HK-2 (cell line): Measurements from ENCODE around the gene RIOK1.
"Not testable (repeated sequence)": the region's sequence is repeated elsewhere in the genome, so short reads cannot be mapped to it uniquely, and the experiment has no call there.

Experiments
- DNase-seq: peaks from one replicate; pipeline ENCODE4 v3.0.0-alpha.2; 2018; ENCODE audit not compliant: unreplicated experiment

The RIOK1 gene

GRCh38 chr6:7389451-7390225 lies at the start of gene RIOK1, which contains the start of gene CAGE1:
TSS of gene RIOK1 (plus strand) at chr6:7389808. CDS start at chr6:7390003, 195 bp downstream.
TSS of gene CAGE1 (minus strand) at chr6:7389742. CDS start at chr6:7387173, 2,569 bp downstream.
- DNase-seq, result peak; percentile 96

GRCh38 chr6:7341271-7341670 lies 48.3 kb upstream of the RIOK1 start:
- DNase-seq, result no peak

- no peak for DNase-seq
Observed at GRCh38 chr6:7341989-7342742, 47.4 kb upstream of the RIOK1 start.

- DNase-seq, result no peak
Observed at GRCh38 chr6:7343546-7344475, 45.8 kb upstream of the RIOK1 start.

GRCh38 chr6:7344773-7345450 lies 44.7 kb upstream of the RIOK1 start:
- DNase-seq, result not testable (repeated sequence)

GRCh38 chr6:7347551-7347997 lies 42.0 kb upstream of the RIOK1 start:
- DNase-seq, result peak; percentile 19

GRCh38 chr6:7350591-7350990 lies 39.0 kb upstream of the RIOK1 start:
- DNase-seq, result not testable (repeated sequence)

- not testable (repeated sequence) for DNase-seq
Observed at GRCh38 chr6:7351916-7352315, 37.7 kb upstream of the RIOK1 start.

GRCh38 chr6:7367408-7367807 lies 22.2 kb upstream of the RIOK1 start:
- DNase-seq, result no peak

GRCh38 chr6:7373739-7374138 lies 15.9 kb upstream of the RIOK1 start:
- no peak for DNase-seq

- no peak for DNase-seq
Observed at GRCh38 chr6:7377961-7378360, 11.6 kb upstream of the RIOK1 start.

GRCh38 chr6:7378740-7379139 lies 10.9 kb upstream of the RIOK1 start:
- no peak for DNase-seq

GRCh38 chr6:7381092-7381491 lies 8.5 kb upstream of the RIOK1 start:
- no peak for DNase-seq

- DNase-seq, result no peak
Observed at GRCh38 chr6:7389162-7389450, 502 bp upstream of the RIOK1 start.

GRCh38 chr6:7390226-7390878 lies 744 bp downstream of the RIOK1 start:
- DNase-seq, result no peak

- no peak for DNase-seq
Observed at GRCh38 chr6:7391151-7391550, 1.5 kb downstream of the RIOK1 start.

- DNase-seq, result no peak
Observed at GRCh38 chr6:7392402-7392801, 2.8 kb downstream of the RIOK1 start.

- no peak for DNase-seq
Observed at GRCh38 chr6:7401075-7401474, 11.5 kb downstream of the RIOK1 start.

- DNase-seq, result no peak
Observed at GRCh38 chr6:7402716-7403115, 13.1 kb downstream of the RIOK1 start.

- no peak for DNase-seq
Observed at GRCh38 chr6:7404546-7404945, 14.9 kb downstream of the RIOK1 start.

- DNase-seq, result no peak
Observed at GRCh38 chr6:7406743-7407142, 17.1 kb downstream of the RIOK1 start.
